Skeletal muscle satellite cell (primary cell): ENCODE measurements around the gene MAP2K6.
"Not testable (repeated sequence)": the region's sequence is repeated elsewhere in the genome, so short reads cannot be mapped to it uniquely, and the experiment has no call there.

Source experiments
- H3K27me3 ChIP-seq: 2 replicates; pipeline ENCODE4 v1.7.0; 2013; ENCODE audit warnings: low read length; ENCODE audit not compliant: control insufficient read depth, insufficient read depth
- H3K36me3 ChIP-seq: 2 replicates; pipeline ENCODE4 v1.7.0; 2013; ENCODE audit warnings: mild to moderate bottlenecking, control low read depth, low read length; ENCODE audit not compliant: insufficient read depth
- H3K4me1 ChIP-seq: 2 replicates; pipeline ENCODE4 v1.7.0; 2013; ENCODE audit warnings: low read length; ENCODE audit not compliant: control insufficient read depth, insufficient read depth
- H3K4me2 ChIP-seq: 2 replicates; pipeline ENCODE4 v1.7.0; 2013; ENCODE audit warnings: mild to moderate bottlenecking, low read length
- H3K4me3 ChIP-seq: 2 replicates; pipeline ENCODE4 v1.7.0; 2013; ENCODE audit warnings: low read length
- H3K9ac ChIP-seq: 2 replicates; pipeline ENCODE4 v1.7.0; 2013; ENCODE audit warnings: mild to moderate bottlenecking, low read depth, low read length, moderate library complexity
- H3K9me3 ChIP-seq: replicated peaks from 2 replicates; pipeline ENCODE4 v1.7.0; 2013; ENCODE audit warnings: mild to moderate bottlenecking, control low read depth, low read length

The MAP2K6 gene

GRCh38 chr17:69462882-69463281 is 48.4 kb downstream of the MAP2K6 start:
- no peaks in the 10 kb centered on the region for H3K4me1 ChIP-seq
- H3K27me3 ChIP-seq, result no peaks in the 10 kb centered on the region
- no peaks in the 10 kb centered on the region for H3K36me3 ChIP-seq
- H3K9me3 ChIP-seq, result no peaks in the 10 kb centered on the region
- H3K4me3 ChIP-seq, result no peak overlapping the region
- no peak overlapping the region for H3K9ac ChIP-seq
- H3K4me2 ChIP-seq, result no peak overlapping the region

GRCh38 chr17:69466451-69466850 is 52.0 kb downstream of the MAP2K6 start:
- H3K4me2 ChIP-seq, result no peak overlapping the region
- no peaks in the 10 kb centered on the region for H3K9me3 ChIP-seq
- no peaks in the 10 kb centered on the region for H3K27me3 ChIP-seq
- no peaks in the 10 kb centered on the region for H3K4me1 ChIP-seq
- no peak overlapping the region for H3K9ac ChIP-seq
- H3K4me3 ChIP-seq, result no peak overlapping the region
- H3K36me3 ChIP-seq, result no peaks in the 10 kb centered on the region

- Histone ChIP-seq H3K27me3 (no peaks in the 10 kb centered on the region), H3K4me1 (no peaks in the 10 kb centered on the region), H3K36me3 (no peaks in the 10 kb centered on the region), H3K9ac (no peak overlapping the region), H3K9me3 (no peaks in the 10 kb centered on the region), H3K4me3 (no peak overlapping the region), H3K4me2 (no peak overlapping the region)
Observed at GRCh38 chr17:69466905-69467667, 52.6 kb downstream of the MAP2K6 start.

GRCh38 chr17:69468207-69468606 is 53.7 kb downstream of the MAP2K6 start:
- Histone ChIP-seq H3K4me2 (no peak overlapping the region), H3K9ac (no peak overlapping the region), H3K4me1 (no peaks in the 10 kb centered on the region), H3K27me3 (no peaks in the 10 kb centered on the region), H3K36me3 (no peaks in the 10 kb centered on the region), H3K4me3 (no peak overlapping the region), H3K9me3 (no peaks in the 10 kb centered on the region)

GRCh38 chr17:69470702-69471101 is 56.2 kb downstream of the MAP2K6 start:
- Histone ChIP-seq H3K4me1 (peaks cover 12% of the 10 kb centered on the region), H3K4me2 (no peak overlapping the region), H3K4me3 (no peak overlapping the region), H3K36me3 (no peaks in the 10 kb centered on the region), H3K27me3 (no peaks in the 10 kb centered on the region), H3K9ac (no peak overlapping the region), H3K9me3 (no peaks in the 10 kb centered on the region)

GRCh38 chr17:69471406-69471805 is 56.9 kb downstream of the MAP2K6 start:
- H3K36me3 ChIP-seq, result no peaks in the 10 kb centered on the region
- no peaks in the 10 kb centered on the region for H3K9me3 ChIP-seq
- H3K4me3 ChIP-seq, result no peak overlapping the region
- no peaks in the 10 kb centered on the region for H3K27me3 ChIP-seq
- no peak overlapping the region for H3K4me2 ChIP-seq
- H3K9ac ChIP-seq, result no peak overlapping the region
- H3K4me1 ChIP-seq, result peaks cover 12% of the 10 kb centered on the region

GRCh38 chr17:69473841-69474831 is 59.6 kb downstream of the MAP2K6 start:
- Histone ChIP-seq H3K9ac (no peak overlapping the region), H3K9me3 (no peaks in the 10 kb centered on the region), H3K4me3 (no peak overlapping the region), H3K27me3 (no peaks in the 10 kb centered on the region), H3K36me3 (no peaks in the 10 kb centered on the region), H3K4me2 (peak overlapping the region; percentile 55), H3K4me1 (peaks cover 12% of the 10 kb centered on the region)

GRCh38 chr17:69477204-69477902 is 62.9 kb downstream of the MAP2K6 start:
- peaks cover 12% of the 10 kb centered on the region for H3K4me1 ChIP-seq
- H3K4me3 ChIP-seq, result no peak overlapping the region
- H3K4me2 ChIP-seq, result no peak overlapping the region
- H3K36me3 ChIP-seq, result no peaks in the 10 kb centered on the region
- no peaks in the 10 kb centered on the region for H3K9me3 ChIP-seq
- no peaks in the 10 kb centered on the region for H3K27me3 ChIP-seq
- no peak overlapping the region for H3K9ac ChIP-seq

- no peaks in the 10 kb centered on the region for H3K27me3 ChIP-seq
- no peak overlapping the region for H3K4me3 ChIP-seq
- H3K36me3 ChIP-seq, result no peaks in the 10 kb centered on the region
- H3K9me3 ChIP-seq, result no peaks in the 10 kb centered on the region
- H3K9ac ChIP-seq, result no peak overlapping the region
- H3K4me2 ChIP-seq, result no peak overlapping the region
- peaks cover 12% of the 10 kb centered on the region for H3K4me1 ChIP-seq
Observed at GRCh38 chr17:69477903-69478266, 63.4 kb downstream of the MAP2K6 start.

GRCh38 chr17:69478916-69479315 is 64.4 kb downstream of the MAP2K6 start:
- no peaks in the 10 kb centered on the region for H3K36me3 ChIP-seq
- H3K9ac ChIP-seq, result no peak overlapping the region
- no peaks in the 10 kb centered on the region for H3K9me3 ChIP-seq
- no peak overlapping the region for H3K4me3 ChIP-seq
- H3K27me3 ChIP-seq, result no peaks in the 10 kb centered on the region
- no peak overlapping the region for H3K4me2 ChIP-seq
- peaks cover 8% of the 10 kb centered on the region for H3K4me1 ChIP-seq

GRCh38 chr17:69479756-69480155 is 65.3 kb downstream of the MAP2K6 start:
- not testable (repeated sequence) for H3K4me1 ChIP-seq, H3K4me3 ChIP-seq, H3K4me2 ChIP-seq, H3K9ac ChIP-seq, H3K27me3 ChIP-seq, H3K36me3 ChIP-seq, H3K9me3 ChIP-seq
